DND-41 (cell line): Measurements from ENCODE around the gene NDOR1.

ENCODE experiments used
- ATAC-seq: fragments of 200-7000 bp; cut with Tn5 transposase; 3 replicates; pipeline ENCODE4 v1.9.1; 2021; ENCODE audit warnings: low read depth; ENCODE audit not compliant: insufficient read depth
- DNase-seq: peaks from one replicate; pipeline ENCODE4 v3.0.0-alpha.2; 2020
- H2AFZ ChIP-seq: 2 replicates; pipeline ENCODE4 v1.6.0; 2012; ENCODE audit warnings: low read depth, low read length
- H3K27ac ChIP-seq: 2 replicates; pipeline ENCODE4 v1.5.1; 2012; ENCODE audit warnings: low read length, inconsistent platforms
- H3K27me3 ChIP-seq: fragments of 200-600 bp; sonication (generic); 2 replicates; pipeline ENCODE4 v1.6.0; 2012; ENCODE audit warnings: low read length, mild to moderate bottlenecking, inconsistent platforms; ENCODE audit not compliant: insufficient read depth, poor library complexity
- H3K36me3 ChIP-seq: 2 replicates; pipeline ENCODE4 v1.5.1; 2012; ENCODE audit warnings: low read length, inconsistent platforms; ENCODE audit not compliant: insufficient read depth
- H3K4me1 ChIP-seq: 2 replicates; pipeline ENCODE4 v1.5.1; 2012; ENCODE audit warnings: mild to moderate bottlenecking, low read length; ENCODE audit not compliant: insufficient read depth
- H3K4me2 ChIP-seq: 2 replicates; pipeline ENCODE4 v1.6.0; 2012; ENCODE audit warnings: mild to moderate bottlenecking, moderate library complexity, low read length, inconsistent platforms; ENCODE audit not compliant: insufficient read depth
- H3K4me3 ChIP-seq, 2 experiments: fragments of 200-600 bp in 1 of 2; shearing (Covaris generic) in 1 of 2; 2 replicates each; pipeline ENCODE4 v1.5.1; 2012 to 2016; ENCODE audit warnings: inconsistent platforms in 2 of 2, low read length in 2 of 2, mild to moderate bottlenecking in 2 of 2, low read depth in 1 of 2, moderate library complexity in 1 of 2
- H3K79me2 ChIP-seq: 2 replicates; pipeline ENCODE4 v1.6.0; 2012; ENCODE audit warnings: low read length, inconsistent platforms; ENCODE audit not compliant: insufficient read depth
- H3K9ac ChIP-seq: 2 replicates; pipeline ENCODE4 v1.6.0; 2012; ENCODE audit warnings: low read depth, mild to moderate bottlenecking, inconsistent platforms, low read length, moderate library complexity
- H3K9me3 ChIP-seq: 2 replicates; pipeline ENCODE4 v1.5.1; 2012; ENCODE audit warnings: low read length, moderate library complexity, mild to moderate bottlenecking, inconsistent platforms; ENCODE audit not compliant: insufficient read depth, severe bottlenecking
- H4K20me1 ChIP-seq: 2 replicates; pipeline ENCODE4 v1.6.0; 2012; ENCODE audit warnings: low read length; ENCODE audit not compliant: insufficient read depth
- CTCF ChIP-seq: IDR thresholded peaks from 2 replicates; pipeline ENCODE4 v1.5.1; 2012; ENCODE audit warnings: borderline replicate concordance, low read length, moderate library complexity, mild to moderate bottlenecking; ENCODE audit not compliant: poor library complexity, severe bottlenecking; ENCODE audit errors: extremely low read depth
- EZH2 ChIP-seq: IDR thresholded peaks from 3 replicates; pipeline ENCODE4 v1.6.1; 2012; ENCODE audit warnings: borderline replicate concordance, low read depth, mild to moderate bottlenecking, moderate library complexity, low read length, inconsistent platforms; ENCODE audit not compliant: severe bottlenecking

The NDOR1 gene

GRCh38 chr9:137163365-137163715, 42.2 kb upstream of the NDOR1 start:
- ATAC-seq = no peak
- no peak overlapping the region for H3K4me3 ChIP-seq

GRCh38 chr9:137163805-137164204, 41.7 kb upstream of the NDOR1 start:
- H4K20me1 ChIP-seq = no peaks in the 10 kb centered on the region

More at GRCh38 chr9:137163365-137163715, 42.2 kb upstream of the NDOR1 start:
- no peaks in the 10 kb centered on the region for H4K20me1 ChIP-seq
- no peaks in the 10 kb centered on the region for H3K9me3 ChIP-seq
- H3K27me3 ChIP-seq = peaks cover 17% of the 10 kb centered on the region
- no peak overlapping the region for H3K9ac ChIP-seq
- H3K4me1 ChIP-seq = no peaks in the 10 kb centered on the region
- H3K27ac ChIP-seq = no peak overlapping the region
- no peak overlapping the region for H2AFZ ChIP-seq
- H3K79me2 ChIP-seq = no peaks in the 10 kb centered on the region
- TF ChIP-seq EZH2 = no peak
- no peak for TF ChIP-seq CTCF
- H3K36me3 ChIP-seq = no peaks in the 10 kb centered on the region
- DNase-seq = no peak
- H3K4me2 ChIP-seq = no peak overlapping the region

GRCh38 chr9:137164370-137165249, 40.9 kb upstream of the NDOR1 start:
- Histone ChIP-seq H3K27me3 (peaks cover 28% of the 10 kb centered on the region), H3K27ac (no peak overlapping the region), H3K9me3 (no peaks in the 10 kb centered on the region), H2AFZ (no peak overlapping the region), H4K20me1 (no peaks in the 10 kb centered on the region), H3K9ac (no peak overlapping the region), H3K79me2 (no peaks in the 10 kb centered on the region), H3K36me3 (no peaks in the 10 kb centered on the region), H3K4me3 (no peak overlapping the region), H3K4me2 (no peak overlapping the region), H3K4me1 (no peaks in the 10 kb centered on the region)
- DNase-seq (no peak), ATAC-seq (no peak)
- no peak for TF ChIP-seq EZH2
- no peak for TF ChIP-seq CTCF

More at GRCh38 chr9:137163805-137164204, 41.7 kb upstream of the NDOR1 start:
- Histone ChIP-seq H3K27ac (no peak overlapping the region), H3K27me3 (peaks cover 21% of the 10 kb centered on the region), H3K9me3 (no peaks in the 10 kb centered on the region), H2AFZ (no peak overlapping the region), H3K4me3 (no peak overlapping the region), H3K9ac (no peak overlapping the region), H3K4me2 (no peak overlapping the region), H3K4me1 (no peaks in the 10 kb centered on the region), H3K36me3 (no peaks in the 10 kb centered on the region), H3K79me2 (no peaks in the 10 kb centered on the region)
- DNase-seq = no peak
- no peak for ATAC-seq
- TF ChIP-seq CTCF (no peak), EZH2 (no peak)
